ENCODE data around the gene SLC1A1. TPM values are rescaled to one million over a fixed set of nuclear protein-coding genes. Genes with fewer than 3 reads are reported as not detected.
A peak's percentile ranks its signal among the peaks of the same experiment; 100 is the strongest.

Gene SLC1A1
- total RNA-seq (2012; rRNA removed) = 26.9 and 46.7 TPM in 2 replicates

DNA sequence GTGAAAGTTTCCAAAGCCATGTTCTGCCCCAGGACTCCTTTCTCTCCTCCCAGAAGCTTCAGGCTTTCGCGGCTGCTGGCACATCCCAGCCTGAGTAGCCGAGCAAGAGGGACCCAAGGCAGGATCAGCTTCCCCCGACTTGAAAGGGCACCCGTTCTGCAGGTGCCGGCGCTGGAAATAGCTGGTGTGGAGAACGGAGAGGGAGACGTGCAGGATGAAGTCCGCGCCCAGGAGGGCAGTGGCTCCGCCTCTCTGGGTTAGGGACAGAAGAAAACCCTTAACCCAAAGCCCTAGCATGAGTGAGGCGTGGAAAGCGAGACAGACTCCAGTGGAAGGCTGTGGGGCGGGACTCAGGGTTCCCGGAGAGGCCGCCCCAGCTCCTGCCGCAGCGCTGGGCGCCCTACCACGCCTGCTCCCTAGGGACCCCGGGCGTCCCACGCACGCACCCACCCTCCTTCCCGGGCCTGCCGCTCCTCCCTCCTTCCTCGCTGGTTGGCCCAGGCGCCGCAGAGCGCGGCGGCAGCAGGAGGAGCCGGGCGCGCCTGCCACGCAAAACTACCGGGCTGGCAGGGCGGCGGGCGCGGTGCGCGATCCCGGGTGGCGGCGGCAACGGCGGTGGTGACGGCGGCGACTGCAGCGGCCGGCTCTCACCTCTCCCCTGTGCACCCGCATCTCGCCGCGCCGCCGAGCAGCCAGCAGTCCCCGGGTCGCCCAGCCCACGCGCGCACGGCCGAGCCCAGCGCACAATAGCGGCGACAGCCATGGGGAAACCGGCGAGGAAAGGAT is at the start of gene SLC1A1:
TSS of gene SLC1A1 (plus strand) at position 550 of the 786 bp plus-strand sequence. CDS start at position 762, 212 bp downstream.
- H3K9ac ChIP-seq (ENCODE audit: low read depth, low read length) = peak within 1 kb of the TSS; percentile 71
- no peaks in the 10 kb centered on the region for H3K9me3 ChIP-seq (replicated peaks; ENCODE audit: low read length)
- peak within 1 kb of the TSS; percentile 87 for H3K4me3 ChIP-seq (ENCODE audit: low read length)
- peaks cover 22% of the 10 kb centered on the region for H3K4me1 ChIP-seq (ENCODE audit: control insufficient read depth, insufficient read depth, low read length)
- peak within 1 kb of the TSS; percentile 93 for H3K4me2 ChIP-seq (ENCODE audit: low read length)
- H3K27me3 ChIP-seq (ENCODE audit: control insufficient read depth, insufficient read depth, low read length) = peaks cover 3% of the 10 kb centered on the region
- H3K36me3 ChIP-seq (ENCODE audit: insufficient read depth, low read length) = no peaks in the 10 kb centered on the region

DNA sequence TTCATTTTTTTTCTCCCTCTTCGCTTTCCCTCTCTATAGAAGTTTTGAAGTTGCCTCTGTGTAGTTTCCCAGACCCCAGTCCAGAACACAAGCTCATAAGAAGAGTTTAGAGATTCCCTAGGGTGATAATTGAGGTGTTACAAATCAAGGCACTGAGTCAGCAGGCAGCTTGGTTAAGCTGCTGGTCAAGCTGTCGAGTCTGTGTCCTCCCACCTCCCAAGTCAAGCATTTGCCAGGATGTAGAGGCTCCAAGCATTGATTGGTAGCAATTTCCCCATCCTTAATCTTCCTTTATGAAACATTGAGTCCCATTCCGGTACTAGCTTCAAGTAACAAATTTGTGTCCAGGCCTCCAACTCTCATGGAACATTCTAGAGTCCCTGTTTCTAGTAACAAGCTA is 47.5 kb upstream of the SLC1A1 start:
- Histone ChIP-seq H3K27me3 (ENCODE audit: control insufficient read depth, insufficient read depth, low read length) (peaks cover 12% of the 10 kb centered on the region), H3K36me3 (ENCODE audit: insufficient read depth, low read length) (no peaks in the 10 kb centered on the region), H3K4me1 (ENCODE audit: control insufficient read depth, insufficient read depth, low read length) (no peaks in the 10 kb centered on the region), H3K4me2 (ENCODE audit: low read length) (no peak overlapping the region), H3K9me3 (replicated peaks; ENCODE audit: low read length) (no peaks in the 10 kb centered on the region), H3K4me3 (ENCODE audit: low read length) (no peak overlapping the region), H3K9ac (ENCODE audit: low read depth, low read length) (no peak overlapping the region)

DNA sequence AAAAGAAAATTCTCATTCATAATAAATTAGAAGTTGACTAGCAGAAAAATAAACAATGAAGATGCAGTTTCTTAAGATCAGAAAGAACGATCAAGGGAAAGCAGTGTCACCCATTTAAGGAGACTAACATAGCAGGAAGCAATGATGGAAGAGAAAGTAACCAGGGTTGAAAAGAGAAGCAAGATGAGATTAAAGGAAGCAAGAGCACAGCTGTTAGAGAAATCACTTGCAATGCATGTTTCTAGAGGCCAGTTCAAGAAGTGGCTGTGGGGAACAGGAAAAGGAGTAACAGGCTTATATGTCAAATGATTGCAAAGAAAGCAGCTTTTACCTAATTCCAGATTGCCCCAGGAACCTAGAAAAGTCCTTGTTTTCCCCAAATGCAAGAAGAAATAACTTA is 46.8 kb upstream of the SLC1A1 start:
- no peak overlapping the region for H3K4me2 ChIP-seq (ENCODE audit: low read length)
- no peak overlapping the region for H3K4me3 ChIP-seq (ENCODE audit: low read length)
- H3K27me3 ChIP-seq (ENCODE audit: control insufficient read depth, insufficient read depth, low read length) = peaks cover 12% of the 10 kb centered on the region
- no peak overlapping the region for H3K9ac ChIP-seq (ENCODE audit: low read depth, low read length)
- H3K9me3 ChIP-seq (replicated peaks; ENCODE audit: low read length) = no peaks in the 10 kb centered on the region
- no peaks in the 10 kb centered on the region for H3K36me3 ChIP-seq (ENCODE audit: insufficient read depth, low read length)
- H3K4me1 ChIP-seq (ENCODE audit: control insufficient read depth, insufficient read depth, low read length) = no peaks in the 10 kb centered on the region

DNA sequence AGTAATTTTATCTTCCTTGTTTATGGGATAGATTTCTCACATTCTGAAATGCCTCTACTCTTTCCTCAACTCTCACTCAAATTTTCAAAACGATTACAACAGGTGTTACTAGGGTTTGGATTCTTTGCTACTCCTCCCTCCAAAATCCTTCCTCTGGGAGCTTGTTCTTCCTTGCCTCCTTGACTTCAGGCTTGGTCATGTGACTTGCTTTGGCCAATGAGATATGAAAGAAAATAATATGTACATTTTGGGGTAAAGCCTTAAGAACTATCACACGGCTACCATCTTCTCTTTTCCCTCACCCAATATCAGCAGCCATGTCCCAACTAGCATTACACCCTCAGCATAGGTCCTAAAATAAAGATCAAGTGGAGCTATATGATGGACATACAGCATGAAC is 28.8 kb upstream of the SLC1A1 start:
- H3K4me1 ChIP-seq (ENCODE audit: control insufficient read depth, insufficient read depth, low read length) = no peaks in the 10 kb centered on the region
- peaks cover 4% of the 10 kb centered on the region for H3K27me3 ChIP-seq (ENCODE audit: control insufficient read depth, insufficient read depth, low read length)
- H3K9ac ChIP-seq (ENCODE audit: low read depth, low read length) = no peak overlapping the region
- no peak overlapping the region for H3K4me3 ChIP-seq (ENCODE audit: low read length)
- H3K9me3 ChIP-seq (replicated peaks; ENCODE audit: low read length) = no peaks in the 10 kb centered on the region
- H3K4me2 ChIP-seq (ENCODE audit: low read length) = no peak overlapping the region
- H3K36me3 ChIP-seq (ENCODE audit: insufficient read depth, low read length) = no peaks in the 10 kb centered on the region

DNA sequence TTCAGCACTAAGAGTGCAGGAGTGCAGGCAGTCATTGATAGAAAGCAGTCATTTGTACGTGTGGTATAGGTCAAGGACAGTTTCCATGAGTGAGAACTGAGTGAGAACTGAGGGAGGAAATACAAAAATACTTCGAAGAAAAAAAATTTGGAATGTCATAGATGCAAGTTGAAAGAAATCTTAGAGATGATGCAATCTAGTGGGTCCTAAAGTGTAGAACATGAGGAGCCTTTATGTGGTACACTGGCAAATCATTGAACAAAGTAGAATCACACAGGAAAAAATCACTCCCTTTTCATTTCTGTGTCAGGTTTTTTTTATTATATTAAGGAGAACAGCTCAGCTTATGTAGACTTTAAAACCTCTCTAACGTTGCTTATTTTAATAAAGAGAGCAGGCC is 26.4 kb upstream of the SLC1A1 start:
- H3K27me3 ChIP-seq (ENCODE audit: control insufficient read depth, insufficient read depth, low read length) = peaks cover 4% of the 10 kb centered on the region
- H3K4me1 ChIP-seq (ENCODE audit: control insufficient read depth, insufficient read depth, low read length) = no peaks in the 10 kb centered on the region
- no peak overlapping the region for H3K4me2 ChIP-seq (ENCODE audit: low read length)
- no peak overlapping the region for H3K4me3 ChIP-seq (ENCODE audit: low read length)
- H3K9me3 ChIP-seq (replicated peaks; ENCODE audit: low read length) = no peaks in the 10 kb centered on the region
- H3K36me3 ChIP-seq (ENCODE audit: insufficient read depth, low read length) = no peaks in the 10 kb centered on the region
- no peak overlapping the region for H3K9ac ChIP-seq (ENCODE audit: low read depth, low read length)

DNA sequence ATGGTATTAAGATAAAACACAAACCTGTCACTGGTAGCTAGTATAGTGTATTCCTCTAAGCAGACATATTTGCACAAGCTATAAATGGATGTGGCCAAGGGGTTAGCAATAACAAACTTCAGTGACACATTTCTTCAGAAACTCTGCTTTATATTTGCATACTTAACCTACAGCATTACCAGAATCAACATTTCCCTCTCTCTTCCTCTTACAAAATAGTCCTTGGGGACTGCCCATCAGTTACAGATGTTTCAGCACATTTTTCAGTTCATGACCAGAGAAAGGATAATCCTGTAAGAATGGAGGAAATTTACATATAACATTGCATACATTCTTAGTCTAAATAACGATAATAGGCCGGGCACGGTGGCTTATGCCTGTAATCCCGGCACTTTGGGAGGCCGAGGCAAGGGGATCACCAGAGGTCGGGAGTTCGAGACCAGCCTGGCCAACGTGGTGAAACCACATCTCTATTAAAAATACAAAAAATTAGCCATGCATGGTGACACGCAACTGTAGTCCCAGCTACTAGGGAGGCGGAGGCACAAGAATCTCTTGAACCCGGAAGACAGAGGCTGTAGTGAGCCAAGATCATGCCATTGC is 25.3 kb upstream of the SLC1A1 start:
- Histone ChIP-seq H3K4me2 (ENCODE audit: low read length) (no peak overlapping the region), H3K9me3 (replicated peaks; ENCODE audit: low read length) (no peaks in the 10 kb centered on the region), H3K27me3 (ENCODE audit: control insufficient read depth, insufficient read depth, low read length) (peaks cover 4% of the 10 kb centered on the region), H3K9ac (ENCODE audit: low read depth, low read length) (no peak overlapping the region), H3K4me3 (ENCODE audit: low read length) (no peak overlapping the region), H3K4me1 (ENCODE audit: control insufficient read depth, insufficient read depth, low read length) (no peaks in the 10 kb centered on the region), H3K36me3 (ENCODE audit: insufficient read depth, low read length) (no peaks in the 10 kb centered on the region)

DNA sequence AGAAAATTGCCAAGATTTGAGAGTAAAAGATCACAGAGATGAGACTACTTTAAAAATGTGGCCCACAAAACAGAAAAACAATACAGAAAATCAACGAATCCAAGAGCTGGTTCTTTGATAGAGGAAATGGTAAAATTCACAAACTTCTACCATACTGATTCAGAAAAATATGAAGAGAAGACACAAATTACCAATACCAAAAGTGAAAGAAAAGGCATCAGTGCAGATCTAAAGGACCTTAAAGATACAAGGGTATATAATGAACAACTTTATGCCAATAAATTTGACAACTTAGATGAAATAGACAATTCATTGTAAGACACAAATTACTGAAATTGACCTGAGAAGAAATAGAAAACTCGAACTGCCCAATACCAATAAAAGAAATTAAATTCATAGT is 24.4 kb upstream of the SLC1A1 start:
- Histone ChIP-seq H3K4me3 (ENCODE audit: low read length) (no peak overlapping the region), H3K36me3 (ENCODE audit: insufficient read depth, low read length) (no peaks in the 10 kb centered on the region), H3K4me2 (ENCODE audit: low read length) (no peak overlapping the region), H3K9ac (ENCODE audit: low read depth, low read length) (no peak overlapping the region), H3K4me1 (ENCODE audit: control insufficient read depth, insufficient read depth, low read length) (no peaks in the 10 kb centered on the region), H3K27me3 (ENCODE audit: control insufficient read depth, insufficient read depth, low read length) (peaks cover 4% of the 10 kb centered on the region), H3K9me3 (replicated peaks; ENCODE audit: low read length) (no peaks in the 10 kb centered on the region)

DNA sequence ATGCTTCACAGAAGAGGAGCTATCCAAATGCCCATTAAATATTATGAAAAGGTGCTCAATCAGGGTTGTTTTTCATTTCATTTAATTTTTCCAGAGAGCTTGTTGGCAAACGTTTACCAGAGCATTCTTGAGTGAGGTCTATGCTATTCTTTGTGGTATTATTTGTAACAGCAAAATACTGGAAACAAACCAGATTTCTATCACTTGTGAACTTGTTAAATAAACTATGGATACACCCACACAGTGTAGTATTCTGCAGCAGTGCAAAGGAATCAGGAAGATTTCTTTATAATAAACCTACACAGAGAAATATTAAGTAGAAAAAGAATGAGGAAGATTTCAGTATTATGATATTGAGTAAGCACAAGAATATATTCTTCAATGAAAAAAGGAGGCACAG is 15.0 kb upstream of the SLC1A1 start:
- no peak overlapping the region for H3K4me2 ChIP-seq (ENCODE audit: low read length)
- H3K36me3 ChIP-seq (ENCODE audit: insufficient read depth, low read length) = no peaks in the 10 kb centered on the region
- H3K9me3 ChIP-seq (replicated peaks; ENCODE audit: low read length) = no peaks in the 10 kb centered on the region
- no peaks in the 10 kb centered on the region for H3K27me3 ChIP-seq (ENCODE audit: control insufficient read depth, insufficient read depth, low read length)
- no peaks in the 10 kb centered on the region for H3K4me1 ChIP-seq (ENCODE audit: control insufficient read depth, insufficient read depth, low read length)
- H3K9ac ChIP-seq (ENCODE audit: low read depth, low read length) = no peak overlapping the region
- no peak overlapping the region for H3K4me3 ChIP-seq (ENCODE audit: low read length)

DNA sequence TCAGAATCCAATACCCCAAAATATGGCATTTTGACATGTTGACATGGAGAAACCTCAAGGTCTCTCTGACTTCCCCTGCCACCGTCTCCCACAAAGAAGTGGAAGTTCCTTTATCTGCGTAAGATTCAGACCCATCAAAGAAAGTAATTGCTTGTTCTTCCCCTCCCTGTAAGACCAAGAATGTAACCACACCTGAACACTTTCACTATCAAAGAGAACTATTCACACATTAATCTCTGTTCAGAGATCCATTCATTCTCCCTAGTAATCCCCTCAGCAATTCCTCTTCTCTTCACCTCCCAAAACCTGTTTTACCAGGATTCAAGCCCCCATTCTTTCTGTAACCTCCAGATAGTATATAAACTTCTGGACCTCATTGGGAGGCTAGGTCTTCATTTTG is 4.1 kb upstream of the SLC1A1 start:
- Histone ChIP-seq H3K4me2 (ENCODE audit: low read length) (no peak overlapping the region), H3K4me3 (ENCODE audit: low read length) (no peak overlapping the region), H3K9ac (ENCODE audit: low read depth, low read length) (no peak overlapping the region), H3K36me3 (ENCODE audit: insufficient read depth, low read length) (no peaks in the 10 kb centered on the region), H3K9me3 (replicated peaks; ENCODE audit: low read length) (no peaks in the 10 kb centered on the region), H3K27me3 (ENCODE audit: control insufficient read depth, insufficient read depth, low read length) (peaks cover 3% of the 10 kb centered on the region), H3K4me1 (ENCODE audit: control insufficient read depth, insufficient read depth, low read length) (peaks cover 4% of the 10 kb centered on the region)

DNA sequence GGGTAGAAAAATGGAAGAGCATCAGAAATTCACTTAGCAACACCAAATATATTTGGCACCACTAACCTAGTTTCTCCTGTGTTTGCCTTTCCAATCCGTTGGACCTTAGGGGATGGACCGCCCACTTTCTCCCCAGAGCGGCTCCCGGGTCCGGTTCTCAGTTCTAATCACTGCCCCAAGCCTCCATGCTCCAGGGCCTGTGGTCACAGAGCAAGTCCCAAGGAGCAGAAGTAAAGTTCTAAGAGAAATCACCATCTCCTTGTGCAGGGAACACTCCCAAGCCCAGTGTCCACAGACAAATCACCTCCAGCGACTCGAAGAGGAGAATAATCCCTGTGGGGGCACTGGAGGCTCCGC is 728 bp upstream of the SLC1A1 start:
- Histone ChIP-seq H3K9me3 (replicated peaks; ENCODE audit: low read length) (no peaks in the 10 kb centered on the region), H3K9ac (ENCODE audit: low read depth, low read length) (peak overlapping the region; percentile 71), H3K4me3 (ENCODE audit: low read length) (peak overlapping the region; percentile 87), H3K4me2 (ENCODE audit: low read length) (peak overlapping the region; percentile 93), H3K36me3 (ENCODE audit: insufficient read depth, low read length) (no peaks in the 10 kb centered on the region), H3K27me3 (ENCODE audit: control insufficient read depth, insufficient read depth, low read length) (peaks cover 3% of the 10 kb centered on the region), H3K4me1 (ENCODE audit: control insufficient read depth, insufficient read depth, low read length) (peaks cover 17% of the 10 kb centered on the region)

DNA sequence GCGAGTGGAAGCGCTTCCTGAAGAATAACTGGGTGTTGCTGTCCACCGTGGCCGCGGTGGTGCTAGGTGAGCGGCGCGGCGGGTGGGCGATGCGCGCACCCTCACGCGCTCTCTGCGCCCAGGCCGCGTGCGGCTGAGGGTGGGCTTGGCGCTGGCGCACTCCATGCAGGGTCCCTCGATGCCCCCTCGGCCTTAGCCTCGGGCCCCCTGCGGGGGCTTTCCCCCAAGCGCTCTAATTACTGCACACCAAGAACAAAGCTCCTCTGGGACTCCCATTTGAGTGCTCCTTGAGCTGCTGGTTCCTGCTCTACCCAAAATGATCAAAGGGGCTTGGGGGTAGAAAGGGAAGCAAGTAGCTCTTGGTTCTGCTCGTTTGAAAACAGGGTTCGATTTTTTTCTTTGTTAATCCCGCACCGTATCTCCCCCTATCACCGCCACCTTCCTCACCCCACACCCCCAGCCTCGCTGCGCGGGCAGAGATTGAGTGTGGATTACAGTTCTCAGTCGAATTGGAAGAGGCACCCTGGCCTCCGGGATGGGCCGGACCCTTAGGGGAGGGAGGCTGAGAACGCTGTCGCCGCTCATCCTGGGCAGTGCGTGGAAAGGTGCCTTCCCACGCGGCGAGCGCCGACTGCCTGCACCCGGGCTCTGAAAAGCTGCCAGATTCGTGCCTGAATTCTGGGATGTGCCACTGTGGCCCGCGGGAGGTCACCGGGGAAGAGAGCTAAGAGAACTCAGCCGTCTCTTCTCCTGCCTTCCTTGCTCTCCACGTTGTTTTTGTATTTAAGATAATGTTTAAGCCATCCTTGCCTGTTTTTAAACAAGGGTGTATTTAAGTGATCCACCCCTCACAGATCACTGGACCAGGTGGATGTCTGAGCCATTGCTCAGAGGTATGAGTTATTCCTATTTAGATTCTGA is 697 bp downstream of the SLC1A1 start:
- Histone ChIP-seq H3K27me3 (ENCODE audit: control insufficient read depth, insufficient read depth, low read length) (peaks cover 3% of the 10 kb centered on the region), H3K4me2 (ENCODE audit: low read length) (peak overlapping the region; percentile 93), H3K4me3 (ENCODE audit: low read length) (peak overlapping the region; percentile 87), H3K9me3 (replicated peaks; ENCODE audit: low read length) (no peaks in the 10 kb centered on the region), H3K9ac (ENCODE audit: low read depth, low read length) (peak overlapping the region; percentile 71), H3K36me3 (ENCODE audit: insufficient read depth, low read length) (no peaks in the 10 kb centered on the region), H3K4me1 (ENCODE audit: control insufficient read depth, insufficient read depth, low read length) (peaks cover 26% of the 10 kb centered on the region)
